Activated naive CD4-positive, alpha-beta T cell treated with anti-CD3 and anti-CD28 coated beads, Interleukin-2, amount 50 U/mL, for 24 hours (primary cell): ENCODE results near the gene GDF7.
A peak's percentile ranks its signal among the peaks of the same experiment; 100 is the strongest.

Experiments
- H3K27ac Mint-ChIP-seq: one replicate; pipeline ENCODE4 v1.8.0; 2021; ENCODE audit warnings: mild to moderate bottlenecking, mixed read lengths
- H3K27me3 Mint-ChIP-seq: one replicate; pipeline ENCODE4 v1.8.0; 2021; ENCODE audit warnings: mixed read lengths
- H3K36me3 Mint-ChIP-seq: one replicate; pipeline ENCODE4 v1.8.0; 2021; ENCODE audit warnings: mixed read lengths
- H3K4me1 Mint-ChIP-seq: one replicate; pipeline ENCODE4 v1.8.0; 2021; ENCODE audit warnings: mixed read lengths
- H3K4me3 Mint-ChIP-seq: one replicate; pipeline ENCODE4 v1.8.0; 2021; ENCODE audit warnings: mild to moderate bottlenecking, mixed read lengths
- H3K9me3 Mint-ChIP-seq: one replicate; pipeline ENCODE4 v1.8.0; 2021; ENCODE audit warnings: mixed read lengths

The GDF7 gene

DNA sequence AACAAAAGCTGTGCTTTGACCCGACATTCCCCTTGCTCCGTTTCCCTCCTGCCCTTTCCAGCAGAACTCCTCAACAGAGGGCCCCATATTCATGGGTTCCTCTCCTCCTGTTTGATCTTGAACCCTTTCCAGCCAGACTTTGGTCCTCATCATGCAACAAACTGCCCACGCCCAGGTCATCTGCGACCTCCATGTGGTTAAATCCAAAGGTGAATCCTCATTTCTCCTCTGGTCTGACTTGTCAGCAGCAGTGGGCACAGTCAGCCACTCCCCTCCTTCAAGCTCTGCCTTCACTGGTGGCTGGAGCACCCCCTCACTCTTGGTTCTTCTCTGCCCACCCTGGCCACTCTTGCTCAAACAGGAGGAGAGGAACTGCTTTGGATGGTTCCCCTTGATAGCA, 18.7 kb upstream of the GDF7 start:
- H3K27ac Mint-ChIP-seq: no peak overlapping the region
- H3K4me1 Mint-ChIP-seq: peaks cover 35% of the 10 kb centered on the region
- H3K9me3 Mint-ChIP-seq: no peaks in the 10 kb centered on the region
- no peaks in the 10 kb centered on the region for H3K27me3 Mint-ChIP-seq
- H3K36me3 Mint-ChIP-seq: peaks cover 5% of the 10 kb centered on the region
- H3K4me3 Mint-ChIP-seq: no peak overlapping the region

DNA sequence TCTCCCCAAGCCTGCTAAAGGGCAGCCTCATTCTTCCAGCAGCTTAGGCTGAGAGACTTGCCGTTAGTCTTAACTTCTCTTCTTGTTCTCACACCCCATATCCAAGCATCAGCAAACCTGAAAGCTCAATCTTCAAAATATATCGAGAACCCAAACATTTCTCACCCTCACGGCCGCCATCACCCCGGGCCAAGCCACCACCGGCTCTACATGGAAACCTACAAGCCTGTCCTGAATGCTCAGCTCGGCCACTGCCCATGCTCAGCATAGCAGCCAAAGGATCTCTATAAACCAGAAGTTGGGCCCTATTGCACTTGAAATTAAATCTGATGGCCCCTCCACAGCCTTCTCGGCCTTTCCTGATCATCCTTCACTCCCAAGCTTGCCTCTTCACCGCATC, 18.1 kb upstream of the GDF7 start:
- H3K9me3 Mint-ChIP-seq: no peaks in the 10 kb centered on the region
- H3K36me3 Mint-ChIP-seq: peaks cover 5% of the 10 kb centered on the region
- H3K4me3 Mint-ChIP-seq: peak overlapping the region; percentile 89
- no peaks in the 10 kb centered on the region for H3K27me3 Mint-ChIP-seq
- no peak overlapping the region for H3K27ac Mint-ChIP-seq
- H3K4me1 Mint-ChIP-seq: peaks cover 32% of the 10 kb centered on the region

DNA sequence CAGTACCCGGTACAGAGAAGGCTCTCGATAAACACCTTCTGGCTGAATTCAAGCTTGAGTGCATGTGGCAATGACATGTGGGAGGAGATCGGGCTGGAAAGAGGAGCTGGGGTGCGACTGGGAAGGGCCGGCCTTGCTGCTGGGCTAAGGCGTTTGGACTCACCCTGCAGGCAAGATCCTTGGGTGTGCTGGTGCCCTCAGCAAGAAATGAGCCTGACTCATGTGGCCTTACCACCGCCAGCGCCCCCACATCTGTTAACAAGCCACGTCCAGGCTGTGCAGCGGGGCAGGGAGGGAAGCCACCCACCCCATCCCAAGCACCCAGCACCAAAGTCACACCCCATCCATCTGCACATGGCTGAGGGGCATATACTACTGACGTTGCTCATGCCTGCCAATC, 17.4 kb upstream of the GDF7 start:
- no peaks in the 10 kb centered on the region for H3K9me3 Mint-ChIP-seq
- peaks cover 3% of the 10 kb centered on the region for H3K36me3 Mint-ChIP-seq
- H3K27ac Mint-ChIP-seq: peak overlapping the region; percentile 38
- peak overlapping the region; percentile 89 for H3K4me3 Mint-ChIP-seq
- no peaks in the 10 kb centered on the region for H3K27me3 Mint-ChIP-seq
- H3K4me1 Mint-ChIP-seq: peaks cover 32% of the 10 kb centered on the region

DNA sequence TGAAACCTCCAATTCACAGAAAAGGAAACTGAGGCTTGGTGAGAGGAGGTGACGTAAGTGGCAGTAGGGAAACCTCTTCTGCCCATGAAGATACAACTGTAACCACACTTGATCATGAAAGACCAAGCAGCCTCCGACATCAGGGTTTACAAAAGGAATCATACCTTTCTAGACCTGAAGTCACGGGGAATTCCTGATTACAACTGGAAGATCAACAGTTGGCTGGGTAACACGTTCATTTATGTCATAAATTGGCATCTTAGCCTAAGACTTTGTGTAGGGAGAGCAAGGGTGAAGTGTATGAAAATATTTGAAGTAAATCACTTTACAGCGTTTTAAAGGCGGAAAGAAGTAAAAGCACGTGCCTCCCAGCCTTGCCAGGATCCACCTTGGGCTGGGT, 17.0 kb upstream of the GDF7 start:
- no peak overlapping the region for H3K27ac Mint-ChIP-seq
- peak overlapping the region; percentile 89 for H3K4me3 Mint-ChIP-seq
- H3K27me3 Mint-ChIP-seq: no peaks in the 10 kb centered on the region
- no peaks in the 10 kb centered on the region for H3K36me3 Mint-ChIP-seq
- H3K4me1 Mint-ChIP-seq: peaks cover 32% of the 10 kb centered on the region
- no peaks in the 10 kb centered on the region for H3K9me3 Mint-ChIP-seq

DNA sequence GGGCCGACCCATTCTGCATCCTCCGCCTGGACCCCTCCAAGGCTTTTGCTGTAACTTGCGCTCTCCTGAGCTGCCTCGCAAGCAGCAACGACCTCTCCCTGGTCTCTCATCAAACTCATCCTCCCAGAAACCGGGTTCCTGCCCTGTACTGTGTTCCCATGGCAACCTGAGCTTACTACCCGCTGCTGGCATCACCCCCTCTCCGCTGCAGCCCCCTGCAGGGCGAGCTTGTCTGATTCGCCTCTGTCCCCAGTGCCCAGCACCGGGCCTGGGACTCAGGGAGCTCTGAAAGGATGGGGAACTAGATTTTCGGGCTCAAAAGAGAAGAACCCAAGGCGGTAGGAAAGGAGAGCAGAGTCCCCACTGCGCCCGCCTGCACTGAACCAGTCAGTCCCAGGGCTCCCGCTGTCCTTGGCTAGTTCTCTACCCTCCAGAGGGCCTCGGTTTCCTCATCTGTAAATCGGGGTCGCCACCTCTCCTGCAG, 16.5 kb upstream of the GDF7 start:
- Mint-ChIP-seq H3K27me3 (no peaks in the 10 kb centered on the region), H3K36me3 (no peaks in the 10 kb centered on the region), H3K4me1 (peaks cover 32% of the 10 kb centered on the region), H3K4me3 (peak overlapping the region; percentile 89), H3K27ac (no peak overlapping the region), H3K9me3 (no peaks in the 10 kb centered on the region)

DNA sequence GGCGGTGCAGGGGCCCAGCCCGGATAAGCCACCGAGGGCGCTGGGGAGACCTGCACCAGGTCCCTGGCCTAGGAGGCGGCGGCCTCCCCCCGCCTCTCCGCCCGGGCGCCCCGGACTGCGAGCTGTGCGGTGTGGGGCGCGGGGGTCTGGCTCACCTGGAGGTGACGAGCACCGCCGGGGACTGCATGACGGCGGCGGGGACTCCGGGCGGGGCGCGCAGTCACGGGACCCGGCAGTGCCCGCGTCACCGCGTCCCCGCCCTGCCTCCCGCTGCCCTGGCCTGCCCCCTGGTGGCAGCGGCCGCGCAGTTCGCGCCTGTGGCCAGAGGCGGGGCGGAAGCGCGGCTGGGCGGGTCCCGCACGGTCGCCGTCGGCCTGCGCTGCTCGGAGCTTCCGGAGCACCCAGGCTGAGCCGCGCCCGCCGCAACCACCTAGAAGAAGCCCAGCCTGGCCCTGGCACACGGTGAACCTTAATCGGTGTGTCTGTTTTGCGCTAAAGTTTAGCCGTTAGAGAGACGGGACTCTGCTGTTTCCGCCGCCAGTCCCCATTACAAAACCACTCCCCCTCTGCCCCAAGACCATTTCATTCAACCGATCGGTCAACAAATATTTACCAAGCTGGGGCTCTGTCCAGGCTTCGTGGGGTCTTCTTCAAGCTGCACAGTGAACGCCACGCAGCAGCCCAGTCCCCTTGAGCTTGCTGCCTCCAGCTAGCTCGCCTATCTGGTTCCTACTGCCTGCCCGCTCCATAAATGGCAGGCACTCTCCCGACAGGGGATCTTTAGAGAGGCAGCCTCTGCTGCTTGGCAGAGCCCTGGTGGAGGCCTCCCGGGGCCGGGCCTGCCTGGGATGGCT, 15.8 kb upstream of the GDF7 start, which contains the start of gene HS1BP3:
TSS of gene HS1BP3 (minus strand) at position 222 of the 854 bp plus-strand sequence. CDS start at position 187, 35 bp downstream.
- peak within 1 kb of the TSS; percentile 94 for H3K27ac Mint-ChIP-seq
- no peaks in the 10 kb centered on the region for H3K9me3 Mint-ChIP-seq
- H3K36me3 Mint-ChIP-seq: no peaks in the 10 kb centered on the region
- no peaks in the 10 kb centered on the region for H3K27me3 Mint-ChIP-seq
- peaks cover 32% of the 10 kb centered on the region for H3K4me1 Mint-ChIP-seq
- H3K4me3 Mint-ChIP-seq: peak within 1 kb of the TSS; percentile 91

DNA sequence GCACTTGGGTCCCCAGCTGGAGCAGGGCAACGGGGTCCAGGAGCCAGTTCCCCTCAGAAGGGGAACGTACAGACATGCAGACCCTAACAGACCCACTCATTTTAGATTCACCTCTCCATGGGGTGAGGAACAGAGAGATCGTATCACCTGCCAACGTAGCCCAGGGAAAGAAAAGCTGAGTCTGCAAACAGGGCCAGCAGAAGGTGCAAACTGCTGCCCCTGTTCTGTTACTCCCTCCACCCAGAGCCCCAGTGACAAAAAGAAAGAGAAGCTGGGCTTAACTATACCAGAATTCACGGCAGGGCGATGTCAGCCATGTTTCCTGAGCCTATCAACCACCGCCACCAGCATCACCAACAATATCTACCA, 15.2 kb upstream of the GDF7 start:
- Mint-ChIP-seq H3K9me3 (no peaks in the 10 kb centered on the region), H3K4me1 (peaks cover 32% of the 10 kb centered on the region), H3K4me3 (peak overlapping the region; percentile 91), H3K27me3 (no peaks in the 10 kb centered on the region), H3K36me3 (no peaks in the 10 kb centered on the region), H3K27ac (no peak overlapping the region)

DNA sequence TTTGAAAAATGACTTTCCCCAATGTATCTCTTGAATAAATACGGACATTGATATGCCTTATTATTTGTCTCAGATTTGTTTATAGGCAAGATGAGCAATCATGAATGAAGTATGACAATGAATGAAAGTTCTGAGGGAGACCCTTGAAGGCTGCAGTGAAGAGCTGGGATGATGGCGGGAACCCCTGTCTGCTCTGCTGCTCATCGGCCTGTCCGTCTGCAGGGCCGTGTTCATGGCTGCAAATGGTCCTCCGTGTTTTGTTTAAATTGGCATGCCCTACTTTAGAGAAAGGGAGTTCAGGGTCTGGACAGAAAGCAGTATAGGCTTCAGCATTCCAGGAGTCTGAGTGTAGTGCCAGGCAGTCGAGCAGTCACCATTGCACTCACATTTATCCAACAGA, 14.8 kb upstream of the GDF7 start:
- H3K36me3 Mint-ChIP-seq: no peaks in the 10 kb centered on the region
- no peaks in the 10 kb centered on the region for H3K9me3 Mint-ChIP-seq
- H3K4me1 Mint-ChIP-seq: peaks cover 32% of the 10 kb centered on the region
- no peaks in the 10 kb centered on the region for H3K27me3 Mint-ChIP-seq
- H3K4me3 Mint-ChIP-seq: peak overlapping the region; percentile 37
- H3K27ac Mint-ChIP-seq: no peak overlapping the region

DNA sequence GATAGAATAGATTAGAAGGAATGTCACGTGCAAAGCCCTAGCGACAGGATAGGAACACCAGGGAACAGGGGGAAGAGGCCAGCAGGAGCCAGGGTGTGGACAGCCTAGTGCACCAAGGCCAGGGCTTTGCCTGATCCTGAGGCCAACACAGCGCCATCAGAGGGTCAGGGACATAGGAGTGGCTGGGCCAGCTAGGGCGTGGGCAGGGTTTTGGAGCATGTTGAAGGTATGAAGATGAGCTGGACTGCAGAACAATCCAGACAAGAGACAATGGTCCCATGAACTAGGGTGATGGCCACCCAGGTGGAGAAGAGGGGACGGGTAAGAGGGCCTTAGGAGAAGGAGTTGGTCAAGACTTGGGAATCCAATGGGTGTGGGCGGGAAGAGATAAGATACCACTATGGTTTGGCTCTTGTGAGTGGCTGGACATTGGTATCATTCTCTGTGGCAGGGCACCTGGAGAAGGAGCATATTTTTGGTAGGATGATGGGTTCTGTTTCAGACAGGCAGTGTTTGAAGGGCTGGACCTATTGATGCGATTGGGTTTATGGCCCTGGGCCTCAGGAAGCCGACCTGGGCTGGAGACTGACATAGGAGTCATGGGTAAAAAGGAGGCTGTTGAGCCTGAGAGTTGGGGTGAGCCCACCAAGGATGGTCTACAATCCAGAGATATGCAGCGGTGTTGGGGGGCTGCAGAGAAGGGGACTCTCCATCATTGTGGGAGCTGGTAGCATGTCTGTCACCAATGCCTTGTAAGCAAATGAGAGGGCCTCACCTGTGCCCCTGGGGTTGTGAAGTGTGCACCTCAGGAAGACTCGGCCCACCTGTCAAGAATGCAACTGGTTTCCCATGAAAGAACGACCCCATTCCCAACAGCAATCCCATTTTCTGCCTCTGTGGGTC, 14.0 kb upstream of the GDF7 start:
- H3K36me3 Mint-ChIP-seq: no peaks in the 10 kb centered on the region

DNA sequence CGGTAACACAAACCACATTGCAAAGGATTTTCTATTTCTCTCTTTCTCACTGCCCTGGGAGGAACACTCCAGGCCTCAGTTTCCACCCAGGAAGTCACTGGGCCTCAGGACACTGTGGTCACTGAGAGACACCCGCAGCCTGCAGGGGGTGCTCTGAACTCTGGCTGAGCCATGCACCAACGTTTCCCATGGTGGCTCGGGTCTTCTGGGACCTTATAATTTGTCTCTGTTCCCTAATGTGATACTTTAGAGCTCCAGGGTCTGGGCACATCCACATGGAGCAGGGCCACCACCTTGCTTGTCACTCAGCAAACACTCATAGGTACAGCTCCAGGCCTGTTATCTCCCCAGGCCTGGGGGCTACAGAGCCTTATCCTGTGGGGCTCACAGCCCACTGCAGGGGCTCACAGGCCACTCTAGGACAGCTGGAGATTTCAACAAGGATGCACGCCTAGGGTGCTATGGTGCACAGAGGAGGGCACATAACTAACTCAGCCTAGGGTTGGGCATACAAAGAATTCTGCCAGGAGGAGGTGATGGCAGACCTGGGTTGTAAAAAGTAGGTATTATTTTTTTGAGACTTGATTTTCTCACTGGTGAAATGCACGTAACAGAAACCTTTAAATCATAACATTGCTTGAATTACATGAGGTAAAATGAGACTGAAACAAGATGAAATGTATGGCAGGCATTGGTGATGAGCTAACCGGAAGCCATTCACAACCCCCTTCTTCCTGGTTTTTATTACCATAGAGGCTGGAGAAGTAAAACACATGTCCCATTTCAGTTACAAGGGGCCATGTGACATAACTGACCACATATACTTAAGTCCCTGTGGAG, 13.0 kb upstream of the GDF7 start:
- no peak overlapping the region for H3K4me3 Mint-ChIP-seq
- H3K9me3 Mint-ChIP-seq: no peaks in the 10 kb centered on the region
- no peaks in the 10 kb centered on the region for H3K36me3 Mint-ChIP-seq
- peaks cover 22% of the 10 kb centered on the region for H3K4me1 Mint-ChIP-seq
- H3K27me3 Mint-ChIP-seq: no peaks in the 10 kb centered on the region
- no peak overlapping the region for H3K27ac Mint-ChIP-seq

More for the DNA sequence above, 14.0 kb upstream of the GDF7 start:
- H3K4me3 Mint-ChIP-seq: no peak overlapping the region
- peaks cover 32% of the 10 kb centered on the region for H3K4me1 Mint-ChIP-seq
- H3K27ac Mint-ChIP-seq: no peak overlapping the region
- no peaks in the 10 kb centered on the region for H3K27me3 Mint-ChIP-seq
- H3K9me3 Mint-ChIP-seq: no peaks in the 10 kb centered on the region

DNA sequence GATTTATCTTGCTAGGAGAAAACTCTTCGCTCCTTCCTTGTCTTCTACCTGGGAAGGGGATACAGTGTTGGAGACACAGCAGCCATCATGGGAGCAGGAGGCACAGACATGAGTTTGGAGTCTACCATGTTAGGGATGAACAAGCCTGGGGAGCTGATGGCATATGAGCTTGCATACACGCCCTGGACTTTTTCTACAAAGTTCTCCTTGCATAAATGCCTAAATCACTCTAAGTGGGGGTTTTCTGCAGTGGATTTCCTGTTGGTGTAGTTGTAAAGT, 12.5 kb upstream of the GDF7 start:
- H3K27ac Mint-ChIP-seq: no peak overlapping the region
- H3K27me3 Mint-ChIP-seq: no peaks in the 10 kb centered on the region
- H3K36me3 Mint-ChIP-seq: no peaks in the 10 kb centered on the region
- H3K4me3 Mint-ChIP-seq: no peak overlapping the region
- H3K9me3 Mint-ChIP-seq: no peaks in the 10 kb centered on the region
- H3K4me1 Mint-ChIP-seq: peaks cover 16% of the 10 kb centered on the region

DNA sequence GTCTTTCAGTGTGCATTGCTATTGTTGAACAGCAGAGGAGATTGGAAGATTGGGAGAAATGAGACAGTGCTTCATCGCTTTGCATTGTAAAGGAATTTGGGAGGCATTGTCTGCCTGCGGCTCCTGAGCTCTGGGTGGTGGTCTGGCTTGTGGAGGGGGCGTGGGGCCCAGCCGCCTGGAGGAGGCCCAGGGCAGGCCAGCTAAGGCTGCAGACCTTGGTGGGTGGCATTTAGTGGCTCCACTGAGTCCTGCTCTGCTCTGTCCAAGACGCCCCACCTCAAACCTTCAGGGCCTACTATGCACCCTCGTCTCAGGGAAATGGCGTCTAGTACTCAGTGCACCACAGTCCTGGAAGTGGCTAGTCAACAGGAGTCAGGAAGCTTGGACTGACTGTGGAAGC, 10.4 kb upstream of the GDF7 start:
- Mint-ChIP-seq H3K9me3 (no peaks in the 10 kb centered on the region), H3K27me3 (peaks cover 4% of the 10 kb centered on the region), H3K4me3 (no peak overlapping the region), H3K36me3 (no peaks in the 10 kb centered on the region), H3K27ac (peak overlapping the region; percentile 14), H3K4me1 (peaks cover 1% of the 10 kb centered on the region)

DNA sequence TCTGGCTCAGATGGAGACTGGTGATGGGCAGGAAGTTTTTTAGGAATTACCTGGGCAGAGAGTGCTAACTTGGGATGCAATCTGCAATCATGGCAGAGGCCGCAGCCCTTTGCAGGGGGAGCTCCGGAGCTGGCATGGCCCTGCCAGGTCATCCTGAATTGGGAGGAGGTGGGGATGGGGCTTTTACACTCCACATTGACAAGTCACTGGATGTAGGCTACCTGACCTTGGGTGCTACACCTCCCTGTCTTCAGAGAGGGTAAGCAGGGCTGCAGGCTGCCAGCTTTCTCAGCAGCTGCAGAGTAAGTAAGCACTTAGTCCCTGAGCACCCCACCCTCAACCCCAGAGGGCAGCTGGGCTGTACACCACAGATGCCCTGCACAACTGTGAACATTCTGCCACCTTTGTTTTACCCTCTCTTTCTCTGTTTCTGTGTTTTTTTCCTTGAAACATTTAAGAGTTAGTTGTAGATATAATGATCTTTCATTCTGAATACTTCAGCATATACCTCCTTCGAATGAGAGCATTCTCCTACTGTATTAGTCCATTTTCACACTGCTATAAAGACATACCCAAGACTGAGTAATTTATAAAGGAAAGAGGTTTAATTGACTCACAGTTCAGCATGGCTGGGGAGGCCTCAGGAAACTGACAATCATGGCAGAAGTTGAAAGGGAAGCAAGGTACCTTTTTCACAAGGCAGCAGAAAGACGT, 9.3 kb upstream of the GDF7 start:
- peaks cover 6% of the 10 kb centered on the region for H3K27me3 Mint-ChIP-seq
- no peak overlapping the region for H3K4me3 Mint-ChIP-seq
- H3K4me1 Mint-ChIP-seq: no peaks in the 10 kb centered on the region
- no peaks in the 10 kb centered on the region for H3K36me3 Mint-ChIP-seq
- H3K9me3 Mint-ChIP-seq: no peaks in the 10 kb centered on the region
- no peak overlapping the region for H3K27ac Mint-ChIP-seq

DNA sequence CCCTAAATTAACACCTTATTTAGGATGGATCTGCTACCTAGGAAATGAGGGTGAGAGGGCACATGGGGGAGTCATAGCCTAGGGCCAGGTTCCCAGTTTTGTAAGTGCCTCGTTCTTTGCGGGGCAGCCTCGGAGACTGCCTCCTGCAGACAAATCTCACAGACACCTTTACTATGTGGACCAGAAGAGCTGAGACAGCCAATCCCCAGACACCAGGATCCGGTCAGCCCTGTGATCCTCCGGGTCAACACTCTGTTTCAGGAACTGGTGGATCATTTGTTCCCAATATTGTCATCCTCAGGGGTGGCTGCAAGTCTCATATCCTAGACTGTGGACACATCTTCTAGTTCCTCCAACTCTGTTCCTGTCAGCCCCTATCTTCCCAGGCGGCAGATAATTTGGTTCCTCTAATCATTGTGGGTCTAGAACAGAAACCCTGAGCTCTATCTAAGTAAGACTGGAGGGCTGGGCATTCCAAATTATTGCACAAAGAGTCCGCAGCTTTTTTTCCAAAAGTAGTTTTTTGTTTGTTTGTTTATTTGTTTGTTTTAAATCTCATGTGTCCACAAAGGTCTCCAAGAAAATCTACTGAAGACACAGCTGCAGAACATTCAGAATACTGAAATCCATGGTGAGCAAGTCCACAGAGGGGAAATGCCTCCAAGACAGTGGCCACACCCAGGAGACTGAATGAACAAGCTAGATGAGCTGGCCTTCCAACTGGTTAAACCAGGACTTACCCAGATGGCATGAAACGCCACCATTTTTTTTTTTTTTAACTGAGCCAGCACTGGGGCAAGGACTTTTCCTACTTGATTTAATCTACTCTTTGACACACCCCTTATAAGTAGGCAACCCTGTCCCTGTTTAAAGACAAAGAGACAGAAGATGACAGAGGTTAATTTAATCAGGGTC, 6.2 kb upstream of the GDF7 start:
- no peaks in the 10 kb centered on the region for H3K36me3 Mint-ChIP-seq
- no peak overlapping the region for H3K4me3 Mint-ChIP-seq
- peaks cover 18% of the 10 kb centered on the region for H3K27me3 Mint-ChIP-seq
- no peak overlapping the region for H3K27ac Mint-ChIP-seq
- no peaks in the 10 kb centered on the region for H3K9me3 Mint-ChIP-seq
- peaks cover 1% of the 10 kb centered on the region for H3K4me1 Mint-ChIP-seq
